ENCODE results near the gene RARB.
A peak's percentile ranks its signal among the peaks of the same experiment; 100 is the strongest.

Gene RARB

DNA sequence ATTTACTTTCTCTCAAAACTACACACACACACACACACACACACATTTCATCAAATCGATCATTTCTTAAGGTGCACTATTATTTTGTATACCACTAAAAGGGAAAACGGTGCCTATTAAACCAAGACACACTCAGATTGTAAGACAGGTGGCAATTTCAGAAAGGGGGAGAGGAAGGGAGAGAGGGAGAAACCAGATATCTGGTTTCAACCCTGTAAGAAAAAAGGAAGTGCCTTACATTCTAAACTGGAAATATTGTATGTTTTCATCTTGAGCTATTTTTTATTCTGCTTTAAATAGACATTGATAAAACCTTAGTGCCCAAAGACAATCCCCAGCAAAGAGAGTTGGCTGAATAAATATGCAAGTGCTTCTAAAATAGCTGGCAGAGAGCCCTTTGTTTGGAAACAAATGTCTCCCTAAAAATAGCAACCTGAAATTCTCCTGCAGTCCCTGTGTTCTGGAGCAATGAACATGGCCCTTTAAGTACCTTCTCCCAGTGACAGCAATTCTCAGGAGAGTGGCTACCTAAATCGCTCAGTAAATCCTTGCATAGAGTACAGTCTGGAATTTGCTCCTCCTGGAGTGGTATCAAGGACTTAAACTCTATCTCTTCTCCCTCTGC is 85.7 kb downstream of the RARB start:
- no peak overlapping the region for H3K27ac ChIP-seq
- TF ChIP-seq CTCF (conservative IDR thresholded peaks at IDR 0.05) (no peak), ZFX (IDR thresholded peaks at IDR 0.05) (no peak)

GRCh38 chr3:25515171-25515570 is 87.1 kb downstream of the RARB start:
- TF ChIP-seq ZFX (IDR thresholded peaks at IDR 0.05) (no peak), CTCF (conservative IDR thresholded peaks at IDR 0.05) (no peak)
- H3K27ac ChIP-seq: no peak overlapping the region

GRCh38 chr3:25520926-25521559 is 93.0 kb downstream of the RARB start:
- H3K27ac ChIP-seq: no peak overlapping the region
- TF ChIP-seq CTCF (conservative IDR thresholded peaks at IDR 0.05) (no peak), ZFX (IDR thresholded peaks at IDR 0.05) (no peak)

DNA sequence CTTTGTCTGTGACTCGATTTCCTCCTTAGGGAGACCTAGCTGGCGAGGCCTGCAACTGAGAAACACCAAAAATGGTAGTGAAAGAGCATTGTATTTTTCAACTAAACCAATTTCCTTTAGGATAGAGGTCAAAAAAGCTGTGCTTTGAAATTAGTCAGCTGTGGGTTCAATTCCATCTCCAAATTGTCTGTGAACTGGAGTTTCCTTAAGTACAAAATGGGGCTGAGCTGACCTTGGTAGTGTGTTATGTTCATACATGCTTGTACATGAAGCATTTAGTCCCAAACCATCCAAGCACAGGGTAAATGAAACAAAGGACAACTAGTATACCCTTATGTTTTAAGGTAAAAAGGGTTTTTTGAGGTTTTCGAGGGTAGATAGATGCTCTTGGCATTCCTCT is 99.3 kb downstream of the RARB start:
- TF ChIP-seq CTCF (conservative IDR thresholded peaks at IDR 0.05): no peak
- no peak overlapping the region for H3K27ac ChIP-seq

GRCh38 chr3:25527801-25528200 is 99.7 kb downstream of the RARB start:
- no peak for TF ChIP-seq ZFX (IDR thresholded peaks at IDR 0.05)
- no peak for TF ChIP-seq CTCF (conservative IDR thresholded peaks at IDR 0.05)
- H3K27ac ChIP-seq: no peak overlapping the region

DNA sequence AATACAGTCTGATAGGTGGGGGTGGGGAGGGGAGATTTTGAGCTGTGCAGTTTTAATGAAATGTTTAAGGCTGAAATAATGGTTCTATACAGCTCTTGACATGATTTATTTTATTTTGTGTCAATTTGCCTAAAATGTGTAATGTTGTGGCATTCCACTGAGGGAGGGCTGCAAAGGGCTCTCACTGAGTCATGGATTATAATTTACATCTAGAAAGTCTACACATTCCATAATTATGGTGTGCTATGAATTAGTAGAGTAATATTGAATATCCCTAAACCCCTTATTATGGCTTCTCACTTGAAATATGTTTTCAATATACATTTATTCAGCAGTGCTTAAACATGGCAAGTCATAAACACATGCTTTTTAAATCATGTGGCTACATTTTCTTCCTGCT is 103.9 kb downstream of the RARB start:
- no peak overlapping the region for H3K27ac ChIP-seq
- TF ChIP-seq ZFX (IDR thresholded peaks at IDR 0.05) (no peak), CTCF (conservative IDR thresholded peaks at IDR 0.05) (no peak)

GRCh38 chr3:25532431-25533162 is 104.5 kb downstream of the RARB start:
- TF ChIP-seq CTCF (conservative IDR thresholded peaks at IDR 0.05): peak; percentile 69
- no peak for TF ChIP-seq ZFX (IDR thresholded peaks at IDR 0.05)
- no peak overlapping the region for H3K27ac ChIP-seq
